Measurements from ENCODE around the gene SEZ6. TPM values are rescaled to one million over a fixed set of nuclear protein-coding genes. Genes with fewer than 3 reads are reported as not detected.
A peak's percentile ranks its signal among the peaks of the same experiment; 100 is the strongest.

Gene SEZ6
- total RNA-seq, 1 donor from 2014 or later: not detected

- Histone ChIP-seq H3K4me3 (ENCODE audit: low read depth, low read length) (no peak within 1 kb of the TSS), H3K27me3 (ENCODE audit: control insufficient read depth, insufficient read depth, low read length) (peaks cover 2% of the 10 kb centered on the region), H3K36me3 (ENCODE audit: control insufficient read depth, insufficient read depth, low read length) (no peaks in the 10 kb centered on the region)
- FAIRE-seq: no peak
- DNase-seq (ENCODE audit: low read depth): peak; percentile 11
- no peak for TF ChIP-seq CTCF (IDR thresholded peaks at IDR 0.05; ENCODE audit: insufficient read depth, low read length, severe bottlenecking)
Measured at GRCh38 chr17:29042679-29043538, 37.1 kb upstream of the SEZ6 start, which contains the start of gene PIPOX. TSS of gene PIPOX (plus strand) at chr17:29043141. CDS start at chr17:29043226, 85 bp downstream.

- no peak for TF ChIP-seq CTCF (IDR thresholded peaks at IDR 0.05; ENCODE audit: insufficient read depth, low read length, severe bottlenecking)
- Histone ChIP-seq H3K4me3 (ENCODE audit: low read depth, low read length) (no peak overlapping the region), H3K27me3 (ENCODE audit: control insufficient read depth, insufficient read depth, low read length) (peaks cover 6% of the 10 kb centered on the region), H3K36me3 (ENCODE audit: control insufficient read depth, insufficient read depth, low read length) (no peaks in the 10 kb centered on the region)
- FAIRE-seq (no peak), DNase-seq (ENCODE audit: low read depth) (no peak)
Measured at GRCh38 chr17:29042026-29042678, 36.3 kb upstream of the SEZ6 start.

GRCh38 chr17:29041571-29041970, 35.7 kb upstream of the SEZ6 start:
- Histone ChIP-seq H3K36me3 (ENCODE audit: control insufficient read depth, insufficient read depth, low read length) (no peaks in the 10 kb centered on the region), H3K4me3 (ENCODE audit: low read depth, low read length) (no peak overlapping the region), H3K27me3 (ENCODE audit: control insufficient read depth, insufficient read depth, low read length) (peaks cover 6% of the 10 kb centered on the region)
- DNase-seq (ENCODE audit: low read depth): no peak
- no peak for TF ChIP-seq CTCF (IDR thresholded peaks at IDR 0.05; ENCODE audit: insufficient read depth, low read length, severe bottlenecking)
- no peak for FAIRE-seq

GRCh38 chr17:29041091-29041490, 35.3 kb upstream of the SEZ6 start:
- FAIRE-seq (no peak), DNase-seq (ENCODE audit: low read depth) (no peak)
- Histone ChIP-seq H3K4me3 (ENCODE audit: low read depth, low read length) (no peak overlapping the region), H3K36me3 (ENCODE audit: control insufficient read depth, insufficient read depth, low read length) (no peaks in the 10 kb centered on the region), H3K27me3 (ENCODE audit: control insufficient read depth, insufficient read depth, low read length) (peaks cover 8% of the 10 kb centered on the region)
- no peak for TF ChIP-seq CTCF (IDR thresholded peaks at IDR 0.05; ENCODE audit: insufficient read depth, low read length, severe bottlenecking)

- DNase-seq (ENCODE audit: low read depth) (peak; percentile 68), FAIRE-seq (no peak)
- no peak for TF ChIP-seq CTCF (IDR thresholded peaks at IDR 0.05; ENCODE audit: insufficient read depth, low read length, severe bottlenecking)
Measured at GRCh38 chr17:29039764-29040598, 34.1 kb upstream of the SEZ6 start.

More at GRCh38 chr17:29039764-29040598, 34.1 kb upstream of the SEZ6 start:
- no peak overlapping the region for H3K4me3 ChIP-seq (ENCODE audit: low read depth, low read length)
- H3K36me3 ChIP-seq (ENCODE audit: control insufficient read depth, insufficient read depth, low read length): no peaks in the 10 kb centered on the region
- peaks cover 11% of the 10 kb centered on the region for H3K27me3 ChIP-seq (ENCODE audit: control insufficient read depth, insufficient read depth, low read length)
